ES-I3 (cell line): ENCODE data around the gene TEN1.

Source experiments
- H3K36me3 ChIP-seq: 2 replicates; pipeline ENCODE4 v1.6.1; 2013; ENCODE audit warnings: mild to moderate bottlenecking, low read length, control low read depth, moderate library complexity; ENCODE audit not compliant: insufficient read depth
- H3K4me1 ChIP-seq: 2 replicates; pipeline ENCODE4 v1.6.1; 2013; ENCODE audit warnings: mild to moderate bottlenecking, control low read depth, low read length; ENCODE audit not compliant: insufficient read depth
- H3K9ac ChIP-seq: 2 replicates; pipeline ENCODE4 v1.6.1; 2013; ENCODE audit warnings: low read depth, mild to moderate bottlenecking, low read length, moderate library complexity
- H3K9me3 ChIP-seq: 2 replicates; pipeline ENCODE4 v1.6.1; 2013; ENCODE audit warnings: mild to moderate bottlenecking, low read length, moderate library complexity; ENCODE audit not compliant: control insufficient read depth, insufficient read depth

The TEN1 gene

GRCh38 chr17:75987041-75987440 is 8.0 kb downstream of the TEN1 start:
- Histone ChIP-seq H3K4me1 (peaks cover 18% of the 10 kb centered on the region), H3K9me3 (no peaks in the 10 kb centered on the region), H3K36me3 (peaks cover 6% of the 10 kb centered on the region), H3K9ac (no peak overlapping the region)

DNA sequence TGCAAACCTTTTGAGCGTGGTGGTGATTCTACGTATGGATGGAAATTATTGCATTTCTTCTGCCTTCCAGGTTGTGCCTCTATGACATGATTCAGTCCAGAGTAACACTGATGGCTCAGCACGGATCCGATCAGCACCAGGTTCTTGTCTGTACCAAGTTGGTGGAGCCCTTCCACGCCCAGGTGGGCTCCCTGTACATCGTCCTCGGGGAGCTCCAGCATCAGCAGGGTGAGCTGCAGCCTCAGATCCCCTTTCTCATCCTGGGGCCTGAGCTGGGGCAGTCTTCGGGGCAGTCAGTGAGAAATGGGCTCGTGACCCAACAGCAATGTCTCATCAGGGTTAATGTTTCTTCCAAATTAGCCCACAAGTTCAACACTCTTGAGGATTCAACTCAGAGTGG is 12.4 kb downstream of the TEN1 start:
- peaks cover 6% of the 10 kb centered on the region for H3K36me3 ChIP-seq
- H3K9ac ChIP-seq, result no peak overlapping the region
- no peaks in the 10 kb centered on the region for H3K9me3 ChIP-seq
- H3K4me1 ChIP-seq, result no peaks in the 10 kb centered on the region

GRCh38 chr17:75994802-75995370 is 15.8 kb downstream of the TEN1 start:
- Histone ChIP-seq H3K4me1 (peaks cover 5% of the 10 kb centered on the region; the same call in 1 of the 2 replicates), H3K36me3 (peaks cover 6% of the 10 kb centered on the region), H3K9me3 (no peaks in the 10 kb centered on the region), H3K9ac (no peak overlapping the region)

GRCh38 chr17:75995385-75995925 is 16.4 kb downstream of the TEN1 start:
- Histone ChIP-seq H3K9me3 (no peaks in the 10 kb centered on the region), H3K9ac (no peak overlapping the region), H3K36me3 (peaks cover 6% of the 10 kb centered on the region), H3K4me1 (peaks cover 5% of the 10 kb centered on the region; the same call in 1 of the 2 replicates)

DNA sequence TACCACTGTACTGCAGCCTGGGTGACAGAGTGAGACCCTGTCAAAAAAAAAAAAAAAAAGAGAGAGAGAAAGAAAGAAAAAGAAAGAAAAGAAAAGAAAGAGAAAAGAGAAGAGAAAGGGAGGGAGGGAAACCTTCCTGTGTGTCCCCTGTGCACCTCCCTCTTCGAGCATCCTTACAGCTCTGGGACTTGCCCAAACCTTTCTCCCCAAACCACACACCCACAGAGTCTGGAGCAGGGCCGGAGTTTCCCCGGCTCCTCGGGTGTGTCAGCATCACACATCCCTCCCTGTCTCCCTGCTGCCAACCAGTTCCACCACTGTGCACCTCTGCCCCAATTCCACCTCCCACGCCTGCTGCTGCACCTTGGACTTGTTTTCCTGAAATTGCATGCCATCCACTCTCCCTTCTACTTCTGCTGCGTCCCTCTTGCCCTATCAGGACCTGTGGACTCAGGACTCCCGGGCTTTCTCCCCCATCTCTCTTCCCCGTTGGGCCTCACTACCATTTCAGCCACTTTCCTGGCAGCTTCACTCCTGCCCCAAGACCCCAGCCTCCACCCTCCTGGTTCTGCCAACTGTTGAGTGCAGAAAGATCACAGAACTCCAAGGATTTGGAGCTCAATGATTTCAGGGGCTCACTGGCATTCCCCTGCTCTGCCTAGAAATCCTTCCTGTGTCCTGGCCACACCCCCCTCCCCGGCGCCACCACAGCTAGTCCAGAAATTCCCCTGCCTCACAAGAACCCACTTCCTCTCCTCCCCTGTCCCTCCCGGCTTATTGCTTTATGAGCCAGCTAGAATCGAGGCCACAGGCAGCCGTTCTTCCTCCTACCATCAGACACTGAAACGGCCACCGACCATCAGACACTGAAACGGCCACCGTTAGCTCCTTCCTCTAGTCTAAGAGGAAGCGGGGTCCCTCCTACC is 17.9 kb downstream of the TEN1 start:
- no peaks in the 10 kb centered on the region for H3K36me3 ChIP-seq
- no peak overlapping the region for H3K9ac ChIP-seq
- H3K4me1 ChIP-seq, result peaks cover 5% of the 10 kb centered on the region; the same call in 1 of the 2 replicates
- no peaks in the 10 kb centered on the region for H3K9me3 ChIP-seq

- H3K9me3 ChIP-seq, result no peaks in the 10 kb centered on the region
- peaks cover 5% of the 10 kb centered on the region; the same call in 1 of the 2 replicates for H3K4me1 ChIP-seq
- no peaks in the 10 kb centered on the region for H3K36me3 ChIP-seq
- no peak overlapping the region for H3K9ac ChIP-seq
These were observed 19.3 kb downstream of the TEN1 start for GRCh38 chr17:75998327-75998795.

- Histone ChIP-seq H3K9me3 (no peaks in the 10 kb centered on the region), H3K4me1 (peaks cover 5% of the 10 kb centered on the region; the same call in 1 of the 2 replicates), H3K9ac (no peak overlapping the region), H3K36me3 (no peaks in the 10 kb centered on the region)
These were observed 21.1 kb downstream of the TEN1 start for GRCh38 chr17:76000016-76000754.

- Histone ChIP-seq H3K9ac (no peak within 1 kb of the TSS), H3K36me3 (no peaks in the 10 kb centered on the region), H3K4me1 (peaks cover 5% of the 10 kb centered on the region; the same call in 1 of the 2 replicates), H3K9me3 (no peaks in the 10 kb centered on the region)
These were observed 21.9 kb downstream of the TEN1 start, which contains the start of gene CDK3 for GRCh38 chr17:76000755-76001521. TSS of gene CDK3 (plus strand) at chr17:76000855. CDS start at chr17:76001426, 571 bp downstream.

DNA sequence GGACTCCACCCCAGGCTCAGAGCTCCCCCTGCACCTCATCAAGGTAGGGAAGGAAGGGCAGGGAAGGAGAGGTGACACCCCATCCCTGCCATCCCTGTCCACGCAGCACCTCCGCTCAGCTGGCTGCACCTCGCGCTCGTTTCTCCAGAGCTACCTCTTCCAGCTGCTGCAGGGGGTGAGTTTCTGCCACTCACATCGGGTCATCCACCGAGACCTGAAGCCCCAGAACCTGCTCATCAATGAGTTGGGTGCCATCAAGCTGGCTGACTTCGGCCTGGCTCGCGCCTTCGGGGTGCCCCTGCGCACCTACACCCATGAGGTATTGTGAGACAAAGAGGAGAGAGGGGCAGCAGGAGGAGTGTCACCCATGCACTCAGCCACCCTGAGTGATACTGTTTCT is 23.1 kb downstream of the TEN1 start:
- H3K36me3 ChIP-seq, result no peaks in the 10 kb centered on the region
- no peaks in the 10 kb centered on the region for H3K9me3 ChIP-seq
- H3K4me1 ChIP-seq, result peaks cover under 1% of the 10 kb centered on the region; the same call in 1 of the 2 replicates
- H3K9ac ChIP-seq, result no peak overlapping the region

DNA sequence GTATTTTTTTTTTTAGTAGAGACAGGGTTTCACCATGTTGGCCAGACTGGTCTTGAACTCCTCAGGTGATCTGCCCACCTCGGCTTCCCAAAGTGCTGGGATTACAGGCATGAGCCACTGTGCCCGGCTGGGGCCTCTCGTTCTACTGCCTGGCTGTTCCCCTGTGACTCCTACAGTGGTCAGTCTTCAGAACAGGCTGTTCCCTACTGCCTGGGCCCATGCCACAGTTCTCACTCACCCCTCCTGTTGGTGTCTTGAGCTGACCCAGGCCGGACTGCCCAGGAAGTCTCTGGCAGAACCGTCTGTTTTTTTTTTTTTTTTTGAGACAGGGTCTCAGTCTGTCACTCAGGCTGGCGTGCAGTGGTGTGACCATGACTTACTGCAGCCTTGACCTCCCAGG is 24.9 kb downstream of the TEN1 start:
- Histone ChIP-seq H3K9ac (no peak overlapping the region), H3K4me1 (no peaks in the 10 kb centered on the region; the same call in 1 of the 2 replicates), H3K9me3 (no peaks in the 10 kb centered on the region), H3K36me3 (no peaks in the 10 kb centered on the region)

DNA sequence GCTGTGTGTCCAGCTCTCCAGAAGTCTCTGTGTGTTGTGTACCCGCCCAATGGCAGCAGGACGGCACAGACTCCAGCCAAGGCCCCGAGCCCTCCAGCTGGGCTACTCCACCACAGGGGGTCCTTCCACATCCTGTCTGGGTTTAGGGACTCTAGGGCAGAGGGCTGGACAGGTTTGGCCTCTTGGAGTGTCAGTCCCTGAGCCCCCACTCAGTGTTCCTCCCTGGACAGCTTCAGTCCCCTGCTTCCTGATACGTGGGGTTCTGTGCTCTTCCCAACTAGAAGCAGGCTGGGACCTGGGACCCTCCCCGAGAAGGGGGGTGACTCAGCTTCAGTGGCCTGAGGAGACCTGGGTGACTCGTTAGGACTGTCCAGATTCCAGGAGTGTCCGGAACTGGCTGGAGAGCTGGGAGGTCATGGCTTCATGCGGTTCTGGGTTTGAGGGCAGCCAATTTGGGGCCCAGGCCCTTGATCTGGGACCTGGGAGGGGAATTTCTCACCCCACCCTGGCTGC is 25.8 kb downstream of the TEN1 start:
- no peaks in the 10 kb centered on the region; the same call in 1 of the 2 replicates for H3K4me1 ChIP-seq
- no peaks in the 10 kb centered on the region for H3K36me3 ChIP-seq
- no peaks in the 10 kb centered on the region for H3K9me3 ChIP-seq
- H3K9ac ChIP-seq, result no peak overlapping the region

GRCh38 chr17:76005263-76006149 is 26.5 kb downstream of the TEN1 start:
- Histone ChIP-seq H3K9me3 (no peaks in the 10 kb centered on the region), H3K4me1 (no peaks in the 10 kb centered on the region; the same call in 1 of the 2 replicates), H3K36me3 (no peaks in the 10 kb centered on the region), H3K9ac (no peak overlapping the region)
